Measurements from ENCODE around the gene MRO.
"Not testable (repeated sequence)": the region's sequence is repeated elsewhere in the genome, so short reads cannot be mapped to it uniquely, and the experiment has no call there.

MRO gene

GRCh38 chr18:50836521-50836957 is 16.7 kb upstream of the MRO start:
- FAIRE-seq (peak; percentile 94), DNase-seq (ENCODE audit: low spot score) (peak; percentile 88)

GRCh38 chr18:50833496-50833895 is 13.7 kb upstream of the MRO start:
- FAIRE-seq; DNase-seq (ENCODE audit: low spot score): not testable (repeated sequence)

GRCh38 chr18:50832754-50833153 is 12.9 kb upstream of the MRO start:
- FAIRE-seq (no peak), DNase-seq (ENCODE audit: low spot score) (no peak)

GRCh38 chr18:50830544-50830943 is 10.7 kb upstream of the MRO start:
- DNase-seq (ENCODE audit: low spot score) (no peak), FAIRE-seq (no peak)

- no peak for DNase-seq (ENCODE audit: low spot score)
- no peak for FAIRE-seq
These were observed 9.8 kb upstream of the MRO start for GRCh38 chr18:50829644-50830043.

- no peak for FAIRE-seq
- no peak for DNase-seq (ENCODE audit: low spot score)
These were observed 6.2 kb upstream of the MRO start for GRCh38 chr18:50826027-50826426.

GRCh38 chr18:50825621-50826020 is 5.8 kb upstream of the MRO start:
- DNase-seq (ENCODE audit: low spot score): no peak
- FAIRE-seq: no peak

- DNase-seq (ENCODE audit: low spot score): no peak
- no peak for FAIRE-seq
These were observed 2.9 kb upstream of the MRO start for GRCh38 chr18:50822756-50823155.

GRCh38 chr18:50820901-50821520 is 1.2 kb upstream of the MRO start:
- no peak for DNase-seq (ENCODE audit: low spot score)
- FAIRE-seq: no peak

- DNase-seq (ENCODE audit: low spot score): peak; percentile 17
- FAIRE-seq: no peak
These were observed 639 bp downstream of the MRO start for GRCh38 chr18:50819027-50819727.

- no peak for FAIRE-seq
- no peak for DNase-seq (ENCODE audit: low spot score)
These were observed 3.2 kb downstream of the MRO start for GRCh38 chr18:50816419-50817166.

GRCh38 chr18:50814395-50814794 is 5.4 kb downstream of the MRO start:
- FAIRE-seq: no peak
- no peak for DNase-seq (ENCODE audit: low spot score)

GRCh38 chr18:50813353-50813752 is 6.5 kb downstream of the MRO start:
- DNase-seq (ENCODE audit: low spot score): no peak
- FAIRE-seq: no peak

- no peak for FAIRE-seq
These were observed 7.0 kb downstream of the MRO start for GRCh38 chr18:50812834-50813233.

GRCh38 chr18:50807176-50807575 is 12.6 kb downstream of the MRO start:
- no peak for DNase-seq (ENCODE audit: low spot score)
- no peak for FAIRE-seq

More at GRCh38 chr18:50812834-50813233, 7.0 kb downstream of the MRO start:
- DNase-seq (ENCODE audit: low spot score): no peak

- DNase-seq (ENCODE audit: low spot score): no peak
These were observed 13.6 kb downstream of the MRO start for GRCh38 chr18:50806208-50806616.

GRCh38 chr18:50805732-50806131 is 14.1 kb downstream of the MRO start:
- no peak for FAIRE-seq

More at GRCh38 chr18:50806208-50806616, 13.6 kb downstream of the MRO start:
- no peak for FAIRE-seq

GRCh38 chr18:50803592-50803991 is 16.2 kb downstream of the MRO start:
- FAIRE-seq (no peak), DNase-seq (ENCODE audit: low spot score) (no peak)

More at GRCh38 chr18:50805732-50806131, 14.1 kb downstream of the MRO start:
- DNase-seq (ENCODE audit: low spot score): peak; percentile 14

- DNase-seq (ENCODE audit: low spot score): no peak
- no peak for FAIRE-seq
These were observed 17.7 kb downstream of the MRO start for GRCh38 chr18:50802141-50802540.

GRCh38 chr18:50797142-50797541 is 22.7 kb downstream of the MRO start:
- no peak for FAIRE-seq
- DNase-seq (ENCODE audit: low spot score): no peak

- FAIRE-seq (no peak), DNase-seq (ENCODE audit: low spot score) (no peak)
These were observed 23.3 kb downstream of the MRO start for GRCh38 chr18:50796495-50796894.

All from RCC 7860 (cell line).